ENCODE data around the gene HS6ST3.

GRCh38 chr13:96200810-96201209, 110.9 kb downstream of the HS6ST3 start:
- TF ChIP-seq POLR2A (IDR thresholded peaks at IDR 0.05) (no peak), CTCF (IDR thresholded peaks at IDR 0.05 in 4 of 5, conservative IDR thresholded peaks at IDR 0.05 in 1 of 5) (no peak)
